ENCODE results near the gene MTHFR. TPM values are rescaled to one million over a fixed set of nuclear protein-coding genes. Genes with fewer than 3 reads are reported as not detected.

MTHFR gene
- total RNA-seq, 1 experiment from 2014 or later, result 18.2 TPM

- Histone ChIP-seq H4K5ac (ENCODE audit: insufficient read length, low read depth, low read length) (no peak overlapping the region), H2AK5ac (ENCODE audit: insufficient read length, low read length) (no peak overlapping the region), H2BK15ac (ENCODE audit: low read depth, low read length) (no peak overlapping the region), H4K8ac (replicated peaks; ENCODE audit: insufficient read length, low read depth, low read length) (no peak overlapping the region), H3K79me2 (ENCODE audit: insufficient read depth, low read length) (no peaks in the 10 kb centered on the region), H3K27ac (ENCODE audit: insufficient read length, low read depth, low read length) (no peak overlapping the region), H2BK12ac (ENCODE audit: insufficient read length, low read depth, low read length) (no peak overlapping the region), H3K4ac (ENCODE audit: low read depth, low read length) (no peak overlapping the region), H4K91ac (ENCODE audit: insufficient read length, low read depth, low read length) (no peak overlapping the region), H3K23me2 (ENCODE audit: insufficient read length, low read depth, low read length, poor library complexity, severe bottlenecking) (no peaks in the 10 kb centered on the region), H2BK20ac (ENCODE audit: low read depth, low read length, poor library complexity, severe bottlenecking) (no peak overlapping the region), H2BK120ac (ENCODE audit: low read depth, low read length, poor library complexity, severe bottlenecking) (no peak overlapping the region), H3K27me3 (ENCODE audit: insufficient read depth, low read length) (no peaks in the 10 kb centered on the region), H3K9me3 (ENCODE audit: control insufficient read depth, low read depth, low read length) (no peaks in the 10 kb centered on the region), H2AFZ (ENCODE audit: low read length) (no peak overlapping the region), H3K4me2 (ENCODE audit: insufficient read depth, insufficient read length, low read length) (no peak overlapping the region), H3K79me1 (ENCODE audit: insufficient read depth, low read depth, low read length, poor library complexity, severe bottlenecking) (no peaks in the 10 kb centered on the region), H2BK5ac (ENCODE audit: insufficient read length, low read length) (no peak overlapping the region), H4K20me1 (ENCODE audit: control insufficient read depth, insufficient read depth, insufficient read length) (no peaks in the 10 kb centered on the region), H3T11ph (ENCODE audit: low read length) (no peak overlapping the region), H3K23ac (ENCODE audit: insufficient read length, low read depth, low read length) (no peak overlapping the region), H3K56ac (ENCODE audit: insufficient read length, low read depth, low read length) (no peak overlapping the region), H3K9ac (ENCODE audit: extremely low read depth, insufficient read length, low read length) (no peak overlapping the region), H3K4me1 (ENCODE audit: insufficient read depth, low read length) (no peaks in the 10 kb centered on the region; the same call in 1 of the 2 replicates), H3K18ac (ENCODE audit: insufficient read length, low read depth, low read length) (no peak overlapping the region), H3K14ac (ENCODE audit: insufficient read depth, low read length) (no peak overlapping the region)
- peaks cover 9 to 35% (median 32%) of the 10 kb centered on the region in 3 experiments; a peak in 6 of 7 replicates for H3K36me3 Mint-ChIP-seq (ENCODE audit: insufficient read depth in 1 of 3, low read depth in 3 of 3)
- H3K4me1 Mint-ChIP-seq, result peaks cover 19 to 31% of the 10 kb centered on the region in 2 experiments
- H3K9me3 Mint-ChIP-seq, result peaks cover 2 to 4% of the 10 kb centered on the region in 2 experiments; a peak in 3 of 5 replicates
- DNase-seq, result no peak
- no CpG with 5 or more reads among the region's 9 CpGs for WGBS (ENCODE audit: extremely low coverage, insufficient read length, low lambda C conversion rate)
- H3K4me3 Mint-ChIP-seq, result no peak overlapping the region
- TF ChIP-seq CTCF (conservative IDR thresholded peaks at IDR 0.05), result no peak
- H3K27me3 Mint-ChIP-seq (ENCODE audit: low read depth), result peaks cover 5% of the 10 kb centered on the region
- H3K27ac Mint-ChIP-seq, result no peak overlapping the region
Measured at GRCh38 chr1:11751087-11751486, 54.7 kb downstream of the MTHFR start.
